ENCODE results near the gene MYLK.
"Not testable (repeated sequence)": the region's sequence is repeated elsewhere in the genome, so short reads cannot be mapped to it uniquely, and the experiment has no call there.

The MYLK gene

DNA sequence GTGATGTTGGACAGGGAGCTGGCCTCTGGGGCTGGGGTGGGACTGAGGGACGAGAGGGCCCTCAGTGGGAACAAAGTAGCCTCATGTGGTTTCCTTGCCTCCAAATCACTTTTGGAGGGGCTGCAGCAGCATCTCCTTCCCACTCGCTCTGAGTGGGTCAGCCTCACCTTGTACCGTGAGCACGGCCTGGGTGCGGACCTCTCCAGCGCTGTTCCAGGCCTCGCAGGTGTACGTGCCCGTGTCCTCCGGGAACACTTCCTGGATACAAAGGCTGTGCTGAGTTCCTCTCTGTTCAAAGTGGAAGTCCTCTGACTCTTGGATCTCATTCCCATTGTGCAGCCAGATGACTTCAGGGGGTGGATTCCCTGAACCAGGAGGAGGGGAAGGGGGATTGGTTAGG, 175.6 kb downstream of the MYLK start:
- no peaks in the 10 kb centered on the region for H3F3A ChIP-seq (ENCODE audit: insufficient read depth, low read length)
- H3K9me2 ChIP-seq (ENCODE audit: low read depth, low read length): no peaks in the 10 kb centered on the region
- H3K4me2 ChIP-seq (ENCODE audit: low read length): no peak overlapping the region
- no peak overlapping the region for H3K4me3 ChIP-seq (ENCODE audit: low read depth, low read length, poor library complexity, severe bottlenecking)
- no peak overlapping the region for H3K27ac ChIP-seq (ENCODE audit: low read depth, low read length, poor library complexity, severe bottlenecking)
- 0 out of 2 replicates have a peak, but pooled peaks cover 6% of the 10 kb centered on the region for H3K27me3 ChIP-seq (ENCODE audit: insufficient read depth, low read length)
- H2AFZ ChIP-seq (ENCODE audit: low read length): no peak overlapping the region
- H3K9me3 ChIP-seq (ENCODE audit: low read length): no peaks in the 10 kb centered on the region
- no peak overlapping the region for H3K9ac ChIP-seq (ENCODE audit: low read length)
- TF ChIP-seq EZH2 (IDR thresholded peaks at IDR 0.05; ENCODE audit: borderline replicate concordance, low read length): no peak
- TF ChIP-seq, protein P1, sequence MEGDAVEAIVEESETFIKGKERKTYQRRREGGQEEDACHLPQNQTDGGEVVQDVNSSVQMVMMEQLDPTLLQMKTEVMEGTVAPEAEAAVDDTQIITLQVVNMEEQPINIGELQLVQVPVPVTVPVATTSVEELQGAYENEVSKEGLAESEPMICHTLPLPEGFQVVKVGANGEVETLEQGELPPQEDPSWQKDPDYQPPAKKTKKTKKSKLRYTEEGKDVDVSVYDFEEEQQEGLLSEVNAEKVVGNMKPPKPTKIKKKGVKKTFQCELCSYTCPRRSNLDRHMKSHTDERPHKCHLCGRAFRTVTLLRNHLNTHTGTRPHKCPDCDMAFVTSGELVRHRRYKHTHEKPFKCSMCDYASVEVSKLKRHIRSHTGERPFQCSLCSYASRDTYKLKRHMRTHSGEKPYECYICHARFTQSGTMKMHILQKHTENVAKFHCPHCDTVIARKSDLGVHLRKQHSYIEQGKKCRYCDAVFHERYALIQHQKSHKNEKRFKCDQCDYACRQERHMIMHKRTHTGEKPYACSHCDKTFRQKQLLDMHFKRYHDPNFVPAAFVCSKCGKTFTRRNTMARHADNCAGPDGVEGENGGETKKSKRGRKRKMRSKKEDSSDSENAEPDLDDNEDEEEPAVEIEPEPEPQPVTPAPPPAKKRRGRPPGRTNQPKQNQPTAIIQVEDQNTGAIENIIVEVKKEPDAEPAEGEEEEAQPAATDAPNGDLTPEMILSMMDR (IDR thresholded peaks at IDR 0.05; ENCODE audit: low read length): no peak
- no peaks in the 10 kb centered on the region for H4K20me1 ChIP-seq (ENCODE audit: insufficient read depth, low read length)
- no peaks in the 10 kb centered on the region for H3K4me1 ChIP-seq (ENCODE audit: insufficient read depth, low read length, severe bottlenecking)
- no peaks in the 10 kb centered on the region for H3K79me2 ChIP-seq (ENCODE audit: insufficient read depth, low read length)
- no peaks in the 10 kb centered on the region for H3K36me3 ChIP-seq (ENCODE audit: insufficient read depth, low read length)

DNA sequence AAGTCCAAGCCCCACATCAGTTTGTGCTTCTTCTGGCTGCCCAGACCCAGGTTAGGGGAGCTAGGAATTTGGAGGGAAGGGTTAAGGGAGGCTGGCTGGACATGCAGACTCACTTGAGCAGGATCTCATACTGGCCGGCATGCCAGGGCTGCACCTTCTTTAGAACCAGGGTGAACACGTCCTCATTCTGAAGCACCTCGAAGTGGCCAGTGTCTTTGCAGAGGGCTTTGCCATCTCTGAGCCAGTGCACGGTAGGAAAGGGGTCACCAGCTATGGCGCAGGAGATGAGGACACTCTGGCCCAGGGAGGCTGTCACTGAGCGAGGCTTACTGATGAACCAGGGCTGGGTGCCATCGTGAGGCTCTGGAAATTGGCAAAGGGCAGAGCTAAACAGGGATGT, 176.5 kb downstream of the MYLK start:
- H3K9ac ChIP-seq (ENCODE audit: low read length); H3K9me2 ChIP-seq (ENCODE audit: low read depth, low read length); H4K20me1 ChIP-seq (ENCODE audit: insufficient read depth, low read length); H2AFZ ChIP-seq (ENCODE audit: low read length); H3K4me3 ChIP-seq (ENCODE audit: low read depth, low read length, poor library complexity, severe bottlenecking); H3K27ac ChIP-seq (ENCODE audit: low read depth, low read length, poor library complexity, severe bottlenecking); H3K9me3 ChIP-seq (ENCODE audit: low read length); H3K36me3 ChIP-seq (ENCODE audit: insufficient read depth, low read length); H3K4me2 ChIP-seq (ENCODE audit: low read length); H3K79me2 ChIP-seq (ENCODE audit: insufficient read depth, low read length); H3F3A ChIP-seq (ENCODE audit: insufficient read depth, low read length); H3K27me3 ChIP-seq (ENCODE audit: insufficient read depth, low read length); H3K4me1 ChIP-seq (ENCODE audit: insufficient read depth, low read length, severe bottlenecking): not testable (repeated sequence)

DNA sequence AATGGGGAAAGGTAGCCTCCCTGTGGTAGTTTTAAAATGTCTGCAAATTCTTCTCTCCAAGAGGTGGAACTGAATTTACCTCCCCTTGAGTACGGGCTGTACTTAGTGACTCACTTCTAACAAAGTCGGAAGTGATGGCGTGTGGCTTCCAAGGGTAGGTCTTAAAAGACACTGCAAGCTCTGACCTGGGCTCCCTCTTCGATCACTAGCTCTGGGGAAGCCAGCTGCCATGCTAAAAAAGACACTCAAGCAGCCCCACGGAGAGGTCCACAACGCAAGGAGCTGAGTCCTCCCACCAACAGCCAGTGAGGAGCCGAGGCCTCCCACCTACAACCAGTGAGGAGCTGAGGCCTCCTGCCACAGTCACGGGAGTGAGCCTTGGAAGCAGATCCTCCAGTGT, 177.3 kb downstream of the MYLK start:
- H3F3A ChIP-seq (ENCODE audit: insufficient read depth, low read length): no peaks in the 10 kb centered on the region
- H2AFZ ChIP-seq (ENCODE audit: low read length): no peak overlapping the region
- TF ChIP-seq, protein P1 (IDR thresholded peaks at IDR 0.05; ENCODE audit: low read length): no peak
- TF ChIP-seq EZH2 (IDR thresholded peaks at IDR 0.05; ENCODE audit: borderline replicate concordance, low read length): no peak
- H4K20me1 ChIP-seq (ENCODE audit: insufficient read depth, low read length): no peaks in the 10 kb centered on the region
- H3K27ac ChIP-seq (ENCODE audit: low read depth, low read length, poor library complexity, severe bottlenecking): no peak overlapping the region
- 0 out of 2 replicates have a peak, but pooled peaks cover 4% of the 10 kb centered on the region for H3K27me3 ChIP-seq (ENCODE audit: insufficient read depth, low read length)
- no peak overlapping the region for H3K4me3 ChIP-seq (ENCODE audit: low read depth, low read length, poor library complexity, severe bottlenecking)
- H3K4me1 ChIP-seq (ENCODE audit: insufficient read depth, low read length, severe bottlenecking): no peaks in the 10 kb centered on the region
- no peak overlapping the region for H3K9ac ChIP-seq (ENCODE audit: low read length)
- no peaks in the 10 kb centered on the region for H3K9me2 ChIP-seq (ENCODE audit: low read depth, low read length)
- H3K9me3 ChIP-seq (ENCODE audit: low read length): no peaks in the 10 kb centered on the region
- H3K36me3 ChIP-seq (ENCODE audit: insufficient read depth, low read length): no peaks in the 10 kb centered on the region
- H3K79me2 ChIP-seq (ENCODE audit: insufficient read depth, low read length): no peaks in the 10 kb centered on the region
- H3K4me2 ChIP-seq (ENCODE audit: low read length): no peak overlapping the region

DNA sequence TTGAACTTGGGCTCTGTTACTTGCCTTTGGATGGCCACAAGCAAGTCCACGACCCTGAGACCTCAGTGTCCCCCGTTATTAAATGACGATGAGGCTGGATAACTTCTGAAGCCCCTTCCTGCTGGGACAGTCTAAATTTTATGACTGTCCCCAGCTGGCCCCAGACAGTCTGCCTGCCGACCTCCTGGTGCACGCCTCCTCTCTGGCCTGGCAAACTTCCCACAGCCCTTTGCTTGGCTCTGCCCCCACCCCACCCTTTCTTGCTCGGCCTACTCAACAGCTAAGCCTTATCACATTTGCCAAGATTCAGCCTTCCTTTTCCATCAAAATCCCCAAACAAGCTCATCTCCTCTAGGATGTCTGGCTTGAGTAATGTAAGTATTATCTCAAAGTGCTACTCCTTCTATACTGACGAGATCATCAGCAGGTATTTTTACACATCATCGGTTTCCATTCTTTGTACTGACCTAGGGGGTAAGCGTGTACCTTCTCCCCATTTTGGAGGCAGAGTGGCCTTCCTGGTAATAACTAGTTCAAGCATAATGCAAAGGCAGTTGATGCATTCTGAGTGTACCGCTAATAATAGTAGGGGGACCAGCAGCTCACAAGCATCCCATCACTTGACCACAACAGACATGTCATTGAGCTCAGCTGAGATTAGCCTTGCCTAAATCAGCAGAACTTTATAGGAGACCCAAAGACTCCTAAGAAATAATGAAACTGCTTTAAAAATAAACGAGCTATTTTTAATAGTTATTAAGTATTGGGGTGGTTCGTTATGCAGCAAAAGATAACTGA, 178.4 kb downstream of the MYLK start:
- 0 out of 2 replicates have a peak, but pooled peaks cover 4% of the 10 kb centered on the region for H3K27me3 ChIP-seq (ENCODE audit: insufficient read depth, low read length)
- no peaks in the 10 kb centered on the region for H3K9me2 ChIP-seq (ENCODE audit: low read depth, low read length)
- no peak overlapping the region for H2AFZ ChIP-seq (ENCODE audit: low read length)

DNA sequence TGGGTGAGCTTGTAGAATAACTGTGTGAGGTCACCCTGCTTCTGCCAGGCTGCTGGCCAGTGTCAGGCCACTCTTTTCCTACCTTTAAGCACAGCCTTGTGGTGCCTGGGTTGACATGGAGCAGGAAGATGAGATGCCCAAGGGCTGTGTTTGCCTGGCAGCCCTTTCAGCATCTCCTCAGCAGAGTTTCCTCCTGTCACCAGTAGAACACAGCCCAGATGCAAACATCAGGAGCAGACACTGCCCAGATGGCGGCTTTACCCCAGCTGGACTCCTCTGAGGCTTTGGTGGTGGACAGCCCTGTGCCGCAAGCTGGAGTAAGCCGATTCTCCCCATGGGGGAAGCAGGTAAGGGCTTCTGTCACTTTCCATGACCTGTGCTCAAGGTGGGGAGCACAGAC, 180.5 kb downstream of the MYLK start:
- H3K36me3 ChIP-seq (ENCODE audit: insufficient read depth, low read length); H3K27me3 ChIP-seq (ENCODE audit: insufficient read depth, low read length); H3F3A ChIP-seq (ENCODE audit: insufficient read depth, low read length); H3K27ac ChIP-seq (ENCODE audit: low read depth, low read length, poor library complexity, severe bottlenecking); H3K79me2 ChIP-seq (ENCODE audit: insufficient read depth, low read length); H2AFZ ChIP-seq (ENCODE audit: low read length); H4K20me1 ChIP-seq (ENCODE audit: insufficient read depth, low read length); H3K4me3 ChIP-seq (ENCODE audit: low read depth, low read length, poor library complexity, severe bottlenecking); H3K9ac ChIP-seq (ENCODE audit: low read length); H3K9me2 ChIP-seq (ENCODE audit: low read depth, low read length); H3K4me2 ChIP-seq (ENCODE audit: low read length); H3K9me3 ChIP-seq (ENCODE audit: low read length); H3K4me1 ChIP-seq (ENCODE audit: insufficient read depth, low read length, severe bottlenecking): not testable (repeated sequence)

More for the DNA sequence above, 178.4 kb downstream of the MYLK start:
- no peak overlapping the region for H3K9ac ChIP-seq (ENCODE audit: low read length)
- H4K20me1 ChIP-seq (ENCODE audit: insufficient read depth, low read length): no peaks in the 10 kb centered on the region
- no peaks in the 10 kb centered on the region for H3K4me1 ChIP-seq (ENCODE audit: insufficient read depth, low read length, severe bottlenecking)
- H3F3A ChIP-seq (ENCODE audit: insufficient read depth, low read length): no peaks in the 10 kb centered on the region
- no peak overlapping the region for H3K4me2 ChIP-seq (ENCODE audit: low read length)
- no peaks in the 10 kb centered on the region for H3K79me2 ChIP-seq (ENCODE audit: insufficient read depth, low read length)
- no peaks in the 10 kb centered on the region for H3K36me3 ChIP-seq (ENCODE audit: insufficient read depth, low read length)
- no peaks in the 10 kb centered on the region for H3K9me3 ChIP-seq (ENCODE audit: low read length)
- H3K27ac ChIP-seq (ENCODE audit: low read depth, low read length, poor library complexity, severe bottlenecking): no peak overlapping the region
- no peak overlapping the region for H3K4me3 ChIP-seq (ENCODE audit: low read depth, low read length, poor library complexity, severe bottlenecking)
- TF ChIP-seq, protein P1 (IDR thresholded peaks at IDR 0.05; ENCODE audit: low read length): no peak
- no peak for TF ChIP-seq EZH2 (IDR thresholded peaks at IDR 0.05; ENCODE audit: borderline replicate concordance, low read length)

Measured in OCI-LY1 (cell line).